CD4-positive, alpha-beta T cell (primary cell): Measurements from ENCODE around the gene GANAB. TPM values are rescaled to one million over a fixed set of nuclear protein-coding genes. Genes with fewer than 3 reads are reported as not detected.
"Not testable (repeated sequence)": the region's sequence is repeated elsewhere in the genome, so short reads cannot be mapped to it uniquely, and the experiment has no call there.

Experiments
- ATAC-seq: fragments of 200-7000 bp; cut with Tn5 transposase; one replicate; pipeline ENCODE4 v1.10.0; 2022; ENCODE audit warnings: mild to moderate bottlenecking; ENCODE audit not compliant: poor library complexity
- CTCF ChIA-PET: fragments of 350-600 bp; sonication (Branson Sonifier 250); formaldehyde crosslinking; loops from one replicate; lab custom pipeline; 2021; ENCODE audit warnings: antibody characterized with exemption, inconsistent platforms; lab: Charles Lee
- POLR2A ChIA-PET: fragments of 350-600 bp; sonication (Branson Sonifier 250); formaldehyde crosslinking; loops from one replicate; lab custom pipeline; 2021; ENCODE audit warnings: antibody characterized with exemption, inconsistent platforms; lab: Charles Lee
- DNase-seq, 14 experiments: peaks; one replicate each; pipeline ENCODE4 v3.0.0-alpha.2; 2013 to 2020; ENCODE audit warnings: mixed read lengths in 2 of 14
- H3K27ac ChIP-seq, 2 donors: one replicate each; pipeline versions ENCODE4 v1.5.1 to v1.7.0; 2013; ENCODE audit warnings: low read length in 2 of 2, low read depth in 1 of 2, mild to moderate bottlenecking in 1 of 2
- H3K27me3 ChIP-seq, 2 experiments: 1 replicate in 1 of 2; 2 replicates in 1 of 2; pipeline versions ENCODE4 v1.6.1 to v1.7.0; 2013; ENCODE audit warnings: low read length in 2 of 2, control low read depth in 1 of 2, mild to moderate bottlenecking in 1 of 2, moderate library complexity in 1 of 2; ENCODE audit not compliant: insufficient read depth in 2 of 2, control insufficient read depth in 1 of 2
- H3K36me3 ChIP-seq: one replicate; pipeline ENCODE4 v1.6.1; 2013; ENCODE audit warnings: low read length, control low read depth; ENCODE audit not compliant: insufficient read depth
- H3K4me1 ChIP-seq: one replicate; pipeline ENCODE4 v1.6.1; 2013; ENCODE audit warnings: low read length, control low read depth; ENCODE audit not compliant: insufficient read depth
- H3K4me3 ChIP-seq: one replicate; pipeline ENCODE4 v1.5.1; 2013; ENCODE audit warnings: mild to moderate bottlenecking, low read length, moderate library complexity
- H3K9me3 ChIP-seq, 2 experiments: 1 replicate in 1 of 2; 2 replicates in 1 of 2; pipeline versions ENCODE4 v1.6.1 to v1.7.0; 2013; ENCODE audit warnings: low read length in 2 of 2, mild to moderate bottlenecking in 2 of 2, control low read depth in 1 of 2, moderate library complexity in 1 of 2; ENCODE audit not compliant: control insufficient read depth in 1 of 2, insufficient read depth in 1 of 2
- H3K27ac Mint-ChIP-seq: one replicate; pipeline ENCODE4 v1.8.0; 2020; ENCODE audit warnings: mixed read lengths
- H3K27me3 Mint-ChIP-seq: one replicate; pipeline ENCODE4 v1.8.0; 2021; ENCODE audit warnings: mixed read lengths
- H3K36me3 Mint-ChIP-seq: one replicate; pipeline ENCODE4 v1.8.0; 2021; ENCODE audit warnings: low read depth, mixed read lengths
- H3K4me1 Mint-ChIP-seq: one replicate; pipeline ENCODE4 v1.8.0; 2021; ENCODE audit warnings: low read depth, mixed read lengths
- H3K4me3 Mint-ChIP-seq: one replicate; pipeline ENCODE4 v1.8.0; 2020; ENCODE audit warnings: mild to moderate bottlenecking, mixed read lengths
- H3K9me3 Mint-ChIP-seq: one replicate; pipeline ENCODE4 v1.8.0; 2020; ENCODE audit warnings: mixed read lengths
- CTCF ChIP-seq: fragments of 200-600 bp; IDR thresholded peaks from one replicate; pipeline ENCODE4 v1.8.0; 2022; ENCODE audit warnings: antibody characterized with exemption, mild to moderate bottlenecking
- intact Hi-C, 2 experiments: fragments of 100-400 bp; cut with DNase I in 1 of 2; cut with micrococcal nuclease in 1 of 2; formaldehyde crosslinking; loops; one replicate each; pipeline versions ENCODE4 v1.15.1 to v1.9.0; 2023 to 2025; cut with DNase I, micrococcal nuclease
- total RNA-seq, 174 experiments: library from RNA in 2 of 174; stranded (reverse) in 2 of 174; gene quantifications; one replicate each; pipeline ENCODE4 v1.2.3 and lab custom pipeline; 2021 to 2026

GANAB gene
- total RNA-seq, 2 experiments from 2014 or later, result 181 to 182 TPM

DNA sequence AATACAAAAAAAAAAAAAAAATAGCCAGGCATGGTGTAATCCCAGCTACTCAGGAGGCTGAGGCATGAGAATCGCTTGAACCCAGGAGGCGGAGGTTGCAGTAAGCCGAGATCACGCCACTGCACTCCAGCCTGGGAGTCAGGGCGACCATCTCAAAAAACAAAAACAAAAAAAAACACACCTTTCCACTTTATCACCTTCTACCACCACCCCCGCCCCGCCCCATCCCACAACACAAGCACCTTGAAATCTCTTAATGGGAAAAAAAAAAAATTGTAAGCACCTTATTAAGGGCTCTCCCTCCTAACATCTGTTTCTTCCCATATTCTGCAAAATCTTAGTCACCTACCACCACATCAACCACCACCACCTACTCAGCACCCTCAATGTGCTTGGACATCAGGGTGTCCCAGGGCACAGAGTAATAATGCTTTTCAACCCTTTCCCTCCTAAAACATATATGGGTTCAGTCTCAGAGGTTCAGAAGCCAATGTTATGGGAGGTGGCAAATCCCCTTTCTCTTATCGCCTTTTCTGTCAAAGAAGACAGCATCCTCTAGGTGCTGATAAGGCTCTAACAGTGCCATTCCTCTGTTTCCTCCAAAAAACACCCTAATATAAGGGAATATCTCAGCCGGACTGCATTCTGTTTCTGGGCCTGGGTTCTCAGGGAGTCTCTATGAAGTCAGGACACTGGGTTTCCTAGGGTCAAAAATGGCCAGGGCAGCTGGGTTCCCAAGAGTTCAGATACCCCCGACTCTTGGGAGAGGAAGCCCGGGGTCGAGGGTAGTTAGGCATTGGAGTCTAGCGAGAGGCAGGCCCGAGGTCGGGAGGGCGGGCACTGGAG lies 6.0 kb upstream of the GANAB start:
- H3K27me3 Mint-ChIP-seq, result no peaks in the 10 kb centered on the region
- peak overlapping the region; percentile 96 for H3K4me3 ChIP-seq
- H3K4me1 ChIP-seq, result peaks cover 28% of the 10 kb centered on the region
- H3K36me3 ChIP-seq, result peaks cover 24% of the 10 kb centered on the region
- ChIA-PET POLR2A (interaction anchor here (0.9 to 5.6 kb wide), 32 partner anchors 11 to 1688 kb away, joined by 3 to 170 read pairs (median 6); partner anchors contain the start of genes B3GAT3, C11orf98, CCDC88B and CSKMT), CTCF (interaction anchor here (0.7 to 1.4 kb wide), 4 partner anchors 13 to 40 kb away, joined by 3 to 6 read pairs (median 4); partner anchors contain the start of genes C11orf98, CSKMT, EML3 and LBHD1)
- no peaks in the 10 kb centered on the region for H3K9me3 ChIP-seq
- H3K27me3 ChIP-seq, result no peaks in the 10 kb centered on the region
- peak overlapping the region; percentile 97 for H3K27ac Mint-ChIP-seq
- H3K9me3 Mint-ChIP-seq, result no peaks in the 10 kb centered on the region
- no peak for TF ChIP-seq CTCF
- ATAC-seq (peak; percentile 5), DNase-seq (peak in 4 of 14 experiments; percentile 43 to 62 (median 51))
- H3K27ac ChIP-seq, result peak overlapping the region; percentile 89 to 94
- intact Hi-C loops, result loop anchor here (1.0 to 5.0 kb wide), 6 partner anchors 13 to 60 kb away; partner anchors contain the start of genes C11orf98 (in 2 of the 2), CSKMT (in 2 of the 2), UQCC3 (in 2 of the 2) and EML3 (in 1 of the 2)
- H3K4me1 Mint-ChIP-seq, result peaks cover 17% of the 10 kb centered on the region
- peaks cover 21% of the 10 kb centered on the region for H3K36me3 Mint-ChIP-seq
- peak overlapping the region; percentile 94 for H3K4me3 Mint-ChIP-seq

- not testable (repeated sequence) for H3K27me3 ChIP-seq, H3K27ac Mint-ChIP-seq, H3K4me3 Mint-ChIP-seq, H3K27me3 Mint-ChIP-seq, H3K27ac ChIP-seq, H3K4me3 ChIP-seq, H3K9me3 Mint-ChIP-seq, ATAC-seq, DNase-seq, H3K9me3 ChIP-seq
- H3K4me1 Mint-ChIP-seq, result peaks cover 30% of the 10 kb centered on the region
- CTCF ChIA-PET, result interaction anchor here (0.6 kb wide), 1 partner anchor 57 kb away, joined by 4 read pairs; no protein-coding TSS in a partner anchor
- intact Hi-C loops, result loop anchor here in 1 of 2 experiments (5.0 kb wide), 2 partner anchors 38 to 58 kb away; partner anchors contain the start of genes EML3, ROM1 and TUT1
- Histone ChIP-seq H3K4me1 (peaks cover 44% of the 10 kb centered on the region), H3K36me3 (peaks cover 26% of the 10 kb centered on the region)
- POLR2A ChIA-PET, result interaction anchor here (1.7 to 7.0 kb wide), 2 partner anchors 15 to 191 kb away, joined by 5 to 77 read pairs; partner anchors contain the start of genes C11orf98 and CSKMT
- H3K36me3 Mint-ChIP-seq, result peaks cover 36% of the 10 kb centered on the region
Measured at GRCh38 chr11:62650283-62650682, 3.9 kb upstream of the GANAB start.

DNA sequence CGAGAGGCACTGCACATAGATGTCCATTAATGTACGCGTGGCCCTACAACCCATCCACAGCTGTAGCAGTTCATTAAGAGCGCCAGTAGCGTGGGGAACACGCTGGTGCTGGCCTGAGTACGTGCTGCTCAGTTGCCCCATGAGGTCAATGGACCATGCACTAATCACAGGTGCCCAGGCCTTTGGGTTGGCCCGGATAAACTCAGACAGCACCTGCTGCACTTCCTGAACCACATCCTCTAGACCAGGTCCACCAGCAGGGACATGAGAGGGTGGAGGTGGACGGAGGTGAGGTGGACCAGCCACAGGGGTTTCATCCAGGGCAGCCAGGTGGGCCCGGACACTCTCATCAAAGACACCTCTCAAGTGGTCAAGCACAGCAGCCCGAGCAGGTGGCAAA lies 3.1 kb upstream of the GANAB start:
- no peaks in the 10 kb centered on the region for H3K9me3 Mint-ChIP-seq
- no peak overlapping the region for H3K27ac Mint-ChIP-seq
- H3K27me3 ChIP-seq, result no peaks in the 10 kb centered on the region
- no peaks in the 10 kb centered on the region for H3K9me3 ChIP-seq
- intact Hi-C loops, result no loop called here
- H3K36me3 ChIP-seq, result peaks cover 32% of the 10 kb centered on the region
- DNase-seq (no peak), ATAC-seq (no peak)
- peaks cover 36% of the 10 kb centered on the region for H3K4me1 Mint-ChIP-seq
- CTCF ChIA-PET, result no interaction called here
- H3K27me3 Mint-ChIP-seq, result no peaks in the 10 kb centered on the region
- peaks cover 36% of the 10 kb centered on the region for H3K36me3 Mint-ChIP-seq
- no peak overlapping the region for H3K27ac ChIP-seq
- POLR2A ChIA-PET, result interaction anchor here (0.9 to 7.0 kb wide), 4 partner anchors 16 to 192 kb away, joined by 4 to 77 read pairs (median 6); partner anchors contain the start of genes C11orf98, CSKMT and TUT1
- no peak overlapping the region for H3K4me3 ChIP-seq
- peaks cover 51% of the 10 kb centered on the region for H3K4me1 ChIP-seq
- peak overlapping the region; percentile 7 for H3K4me3 Mint-ChIP-seq
- no peak for TF ChIP-seq CTCF
